AML-193 (cell line): ENCODE measurements around the gene CUL1.

Source experiments
- DNase-seq, 2 experiments: peaks; one replicate each; lab custom pipeline; 2025; lab: John Stamatoyannopoulos, UW

CUL1 gene

DNA sequence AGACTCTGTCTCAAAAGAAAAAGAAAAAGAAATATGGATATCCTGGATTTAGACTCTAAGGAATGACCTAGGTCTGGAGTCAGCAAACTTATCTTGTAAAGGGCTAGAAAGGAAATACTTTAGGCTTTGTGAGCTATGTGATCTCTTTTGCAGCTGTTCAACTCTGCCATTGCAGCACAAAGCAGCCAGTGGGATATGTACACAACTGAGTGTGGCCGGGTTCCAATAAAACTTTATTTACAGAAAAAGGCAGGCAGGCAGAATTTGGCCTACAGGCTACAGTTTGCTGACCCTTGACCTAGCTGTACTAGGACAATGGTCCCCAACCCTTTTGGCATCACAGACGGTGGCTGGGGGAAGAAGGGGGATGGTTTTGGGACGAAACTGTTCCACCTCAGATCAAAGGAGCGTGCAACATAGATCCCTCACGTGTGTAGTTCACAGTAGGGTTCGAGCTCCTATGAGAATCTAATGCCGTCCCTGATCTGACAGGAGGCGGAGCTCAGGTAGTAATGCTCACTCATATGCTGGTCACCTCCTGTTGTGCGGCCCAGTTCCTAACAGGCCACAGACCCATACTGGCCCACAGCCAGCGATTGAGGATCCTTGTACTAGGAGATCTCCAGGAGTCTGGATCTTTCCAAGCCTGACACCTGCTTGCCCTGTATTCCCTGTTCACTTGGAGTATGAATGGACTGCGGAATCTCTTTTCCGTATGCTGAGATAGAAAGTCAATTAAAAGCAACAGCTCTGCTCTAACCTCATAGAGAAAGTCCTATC lies 63.0 kb downstream of the CUL1 start:
- DNase-seq: no peak

DNA sequence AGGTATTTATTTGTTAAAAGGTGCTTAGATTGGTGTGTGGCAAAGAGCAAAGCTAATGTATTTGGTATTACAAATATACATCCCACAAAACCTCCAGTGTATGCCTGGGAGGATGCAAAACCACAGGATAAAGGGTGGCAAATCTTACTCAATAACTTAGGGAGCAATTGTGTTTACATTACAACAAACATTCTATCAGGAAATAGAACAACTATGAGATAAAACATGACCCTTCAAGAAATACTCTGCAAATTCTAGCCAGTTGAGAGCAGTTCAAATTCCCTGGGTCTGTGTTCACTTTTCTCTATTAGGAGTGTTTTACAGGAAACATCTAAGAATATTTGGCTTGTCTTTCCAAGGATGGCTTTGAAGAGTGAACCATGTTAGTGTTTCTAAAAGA lies 64.9 kb downstream of the CUL1 start:
- no peak for DNase-seq

GRCh38 chr7:148770004-148770403 lies 71.3 kb downstream of the CUL1 start:
- no peak for DNase-seq

GRCh38 chr7:148772297-148773089 lies 73.8 kb downstream of the CUL1 start:
- DNase-seq: no peak

GRCh38 chr7:148773334-148773733 lies 74.6 kb downstream of the CUL1 start:
- no peak for DNase-seq

DNA sequence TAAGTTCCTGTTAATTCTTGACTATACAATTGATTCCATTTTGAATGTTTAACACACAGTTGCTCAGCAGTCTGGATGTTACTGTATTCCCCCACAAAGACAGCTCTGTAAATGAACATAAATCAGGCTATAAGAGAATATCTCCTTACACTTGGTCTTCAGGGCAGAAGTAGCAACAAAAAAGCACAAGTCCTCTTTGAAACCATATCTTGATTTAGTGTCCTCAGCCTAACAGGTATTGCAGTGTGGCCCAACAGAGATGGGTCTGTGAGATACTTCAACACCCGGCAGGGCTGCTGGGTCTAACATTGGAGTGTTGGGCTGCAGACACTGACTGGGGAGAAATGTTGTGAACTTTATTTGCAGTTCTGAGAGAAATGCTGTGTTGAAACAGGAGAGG lies 75.8 kb downstream of the CUL1 start:
- DNase-seq: no peak

DNA sequence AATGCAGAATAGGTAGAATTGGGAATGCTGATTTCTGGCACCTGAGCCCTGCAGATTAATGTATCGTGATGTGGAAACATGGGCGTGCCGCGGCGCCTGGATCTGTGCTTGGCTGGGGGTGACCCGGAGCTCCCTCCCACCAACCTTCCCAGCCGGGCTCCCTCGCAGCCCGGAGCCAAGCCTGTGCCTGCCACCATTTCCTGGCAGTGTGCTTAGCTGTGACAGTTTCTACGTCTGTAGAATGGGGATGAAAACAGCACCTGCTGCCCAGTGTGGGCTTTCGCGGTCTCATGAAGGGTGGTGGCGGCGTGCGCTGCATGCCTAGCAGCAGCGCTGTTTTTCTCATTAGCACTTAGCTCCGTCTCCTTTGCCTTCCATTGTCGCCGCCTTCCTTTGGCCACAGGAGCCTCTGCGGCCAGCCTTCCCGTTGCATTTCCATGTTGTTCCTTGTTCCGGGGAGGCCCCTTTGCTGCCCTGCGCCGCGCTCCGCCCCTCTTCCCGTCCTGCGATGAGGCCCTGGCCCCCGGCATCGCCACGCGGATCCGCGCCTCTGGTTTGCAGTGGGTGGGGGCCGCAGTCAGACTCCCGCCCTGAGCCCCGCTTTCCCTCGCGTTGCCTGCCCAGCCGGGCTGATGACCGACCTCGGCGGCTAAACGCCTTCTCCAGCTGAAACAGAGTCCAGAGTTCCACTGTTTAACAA lies 84.2 kb downstream of the CUL1 start:
- DNase-seq: no peak

- DNase-seq: no peak
Observed at GRCh38 chr7:148783801-148784527, 85.3 kb downstream of the CUL1 start.

GRCh38 chr7:148787571-148788295 lies 89.0 kb downstream of the CUL1 start:
- no peak for DNase-seq

DNA sequence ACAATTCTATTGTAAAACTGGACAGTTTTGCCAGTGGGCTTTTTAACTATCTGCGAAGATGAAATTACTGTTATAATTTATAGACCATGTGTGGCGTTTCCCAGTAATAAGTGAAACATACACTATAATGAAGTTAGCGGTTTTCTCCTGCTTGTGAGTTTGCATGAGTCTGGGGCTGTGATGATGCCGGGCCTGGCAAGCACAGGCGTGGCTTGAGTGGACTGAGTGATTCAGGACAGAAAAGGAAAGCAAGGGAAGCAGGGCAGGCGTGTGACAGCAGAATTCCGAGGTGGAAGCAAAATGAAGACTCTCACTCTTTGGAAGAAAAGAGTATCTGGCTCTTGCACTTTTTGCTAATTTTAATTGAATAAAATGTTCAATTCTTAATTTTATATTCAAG lies 90.5 kb downstream of the CUL1 start:
- DNase-seq: no peak

GRCh38 chr7:148790131-148790726 lies 91.5 kb downstream of the CUL1 start:
- DNase-seq: no peak

DNA sequence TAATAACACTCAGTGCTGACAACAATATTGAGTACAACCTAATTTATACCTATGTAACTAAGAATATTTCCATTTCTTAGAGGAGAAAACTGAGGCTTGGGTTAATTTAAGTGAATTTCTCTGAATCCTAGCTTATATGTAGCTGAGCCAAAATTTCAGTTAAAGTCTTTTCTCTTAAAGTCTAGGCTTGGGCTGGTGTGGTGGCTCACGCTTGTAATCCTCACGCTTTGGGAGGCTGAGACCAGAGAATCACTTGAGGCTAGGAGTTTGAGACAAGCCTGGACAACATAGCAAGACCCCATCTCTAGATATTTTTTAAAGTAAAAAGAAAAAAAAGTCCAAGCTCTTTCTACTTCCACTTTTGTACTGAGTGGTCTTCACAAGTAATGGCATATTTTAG lies 92.1 kb downstream of the CUL1 start:
- DNase-seq: no peak

DNA sequence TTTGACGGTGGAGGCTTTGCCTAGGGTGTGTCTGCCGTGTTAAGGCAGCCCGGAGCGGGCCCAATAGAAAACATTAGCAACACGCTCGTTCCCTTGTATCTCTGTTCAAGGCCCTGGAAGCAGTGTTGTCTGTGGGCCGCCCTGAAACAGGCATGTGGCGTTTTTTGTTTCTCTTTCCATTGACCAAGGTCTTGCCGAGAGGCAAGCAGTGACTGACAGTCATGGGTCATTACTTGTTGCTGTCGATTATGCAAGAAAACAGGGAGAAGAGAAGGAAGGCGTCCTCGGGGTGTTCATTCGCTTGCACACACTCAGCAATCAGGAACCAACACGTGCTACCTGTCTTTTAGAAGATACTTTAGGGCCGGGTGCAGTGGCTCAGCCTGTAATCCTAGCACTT lies 92.8 kb downstream of the CUL1 start:
- DNase-seq: no peak

- DNase-seq: no peak
Observed at GRCh38 chr7:148793590-148793989, 94.9 kb downstream of the CUL1 start.

DNA sequence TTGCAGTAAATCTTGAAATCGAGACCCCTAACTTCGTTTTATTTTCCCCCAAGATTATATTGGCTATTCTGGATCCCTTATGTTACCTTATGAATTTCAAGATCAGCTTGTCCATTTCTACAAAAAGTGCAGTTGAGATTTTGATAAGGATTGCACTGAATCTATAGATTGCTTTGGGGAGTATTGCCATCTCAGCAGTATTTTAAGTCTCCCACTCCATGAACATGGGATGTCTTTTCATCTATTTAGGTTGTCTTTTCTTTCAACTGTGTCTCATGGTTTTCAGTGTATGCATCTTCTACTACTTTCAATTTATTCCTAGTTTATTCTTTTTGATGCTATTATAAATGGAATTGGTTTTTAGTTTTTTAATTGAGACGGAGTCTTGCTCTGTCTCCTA lies 95.8 kb downstream of the CUL1 start:
- DNase-seq: no peak

GRCh38 chr7:148796841-148797240 lies 98.1 kb downstream of the CUL1 start:
- DNase-seq: no peak

GRCh38 chr7:148799893-148800555 lies 101.3 kb downstream of the CUL1 start:
- DNase-seq: no peak

GRCh38 chr7:148800677-148801076 lies 102.0 kb downstream of the CUL1 start:
- no peak for DNase-seq

DNA sequence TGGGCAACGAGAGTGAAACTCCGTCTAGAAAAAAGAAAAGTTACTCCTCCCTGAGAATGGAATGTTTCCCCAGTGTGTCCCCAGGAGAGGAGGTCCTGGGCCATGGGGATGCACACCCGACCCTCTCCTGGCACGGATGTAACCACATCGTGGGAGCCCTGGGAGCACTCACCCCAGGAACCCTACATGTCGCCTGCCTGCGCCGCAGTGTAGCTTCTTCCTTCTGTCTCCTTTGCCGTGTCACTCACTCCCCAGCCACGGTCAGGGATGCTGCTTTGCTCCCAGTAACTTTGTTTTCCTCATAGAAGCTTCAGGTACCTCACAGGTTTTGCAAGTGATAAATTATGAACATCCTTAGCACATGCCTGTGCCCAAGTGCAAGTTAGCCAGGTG lies 103.4 kb downstream of the CUL1 start:
- no peak for DNase-seq

DNA sequence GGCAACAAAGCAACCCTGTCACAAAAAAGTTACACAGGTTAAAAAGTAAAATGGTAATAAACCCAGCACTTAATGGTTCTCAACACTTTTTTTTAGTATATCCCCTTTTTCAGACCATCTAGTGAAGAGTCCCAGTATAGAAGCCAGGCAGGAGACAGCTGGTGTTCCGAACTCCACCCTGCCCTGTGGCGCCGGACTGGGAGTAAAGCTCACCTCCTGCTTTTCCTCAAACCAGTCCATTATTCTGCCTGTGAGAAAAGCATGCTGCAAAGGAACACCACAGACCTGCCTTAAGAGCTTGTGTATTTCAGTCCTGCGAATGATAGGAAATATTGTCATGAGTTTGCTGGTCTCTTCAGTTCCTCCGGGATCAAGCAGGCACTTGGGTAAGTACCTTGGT lies 104.4 kb downstream of the CUL1 start:
- DNase-seq: no peak
